Neural crest cell (in vitro differentiated cells): Measurements from ENCODE around the gene BICDL1. TPM values are rescaled to one million over a fixed set of nuclear protein-coding genes. Genes with fewer than 3 reads are reported as not detected.

Source experiments
- DNase-seq: peaks from one replicate; pipeline ENCODE4 v3.0.0; 2021; ENCODE audit warnings: low read depth, mixed read lengths, low spot score
- H3K27ac Mint-ChIP-seq: one replicate; pipeline ENCODE4 v1.8.0; 2021; ENCODE audit warnings: mild to moderate bottlenecking, mixed read lengths; ENCODE audit not compliant: unreplicated experiment
- H3K27me3 Mint-ChIP-seq: 2 replicates; pipeline ENCODE4 v1.8.0; 2021; ENCODE audit warnings: low read depth, mild to moderate bottlenecking, mixed read lengths
- H3K36me3 Mint-ChIP-seq: 2 replicates; pipeline ENCODE4 v1.8.0; 2021; ENCODE audit warnings: low read depth, mild to moderate bottlenecking, mixed read lengths
- H3K4me1 Mint-ChIP-seq: 2 replicates; pipeline ENCODE4 v1.8.0; 2021; ENCODE audit warnings: mixed read lengths
- H3K4me3 Mint-ChIP-seq: one replicate; pipeline ENCODE4 v1.8.0; 2021; ENCODE audit warnings: mild to moderate bottlenecking, mixed read lengths
- H3K9me3 Mint-ChIP-seq: 2 replicates; pipeline ENCODE4 v1.8.0; 2021; ENCODE audit warnings: mixed read lengths
- CTCF ChIP-seq: fragments of 200-600 bp; sonication (generic); conservative IDR thresholded peaks from 2 replicates; pipeline ENCODE4 v1.5.0; 2021; ENCODE audit warnings: antibody characterized with exemption, mild to moderate bottlenecking
- total RNA-seq: library from RNA; stranded (reverse); gene quantifications from 2 replicates; pipeline ENCODE4 v1.2.1, GENCODE V29; 2021

BICDL1 gene
- total RNA-seq, 1 donor from 2014 or later = 6.3 TPM

- Mint-ChIP-seq H3K27me3 (no peaks in the 10 kb centered on the region), H3K9me3 (no peaks in the 10 kb centered on the region), H3K27ac (peak overlapping the region; percentile 68), H3K36me3 (no peaks in the 10 kb centered on the region), H3K4me1 (peaks cover 30% of the 10 kb centered on the region), H3K4me3 (no peak overlapping the region)
- no peak for TF ChIP-seq CTCF
- DNase-seq = no peak
Measured at GRCh38 chr12:120060717-120061116, 71.7 kb downstream of the BICDL1 start.

GRCh38 chr12:120061575-120062214 lies 72.7 kb downstream of the BICDL1 start:
- Mint-ChIP-seq H3K27ac (no peak overlapping the region), H3K27me3 (no peaks in the 10 kb centered on the region), H3K36me3 (no peaks in the 10 kb centered on the region), H3K4me1 (peaks cover 30% of the 10 kb centered on the region), H3K4me3 (no peak overlapping the region), H3K9me3 (no peaks in the 10 kb centered on the region)
- no peak for DNase-seq
- no peak for TF ChIP-seq CTCF

- no peaks in the 10 kb centered on the region for H3K9me3 Mint-ChIP-seq
- no peak overlapping the region for H3K27ac Mint-ChIP-seq
- H3K4me3 Mint-ChIP-seq = no peak overlapping the region
- H3K4me1 Mint-ChIP-seq = peaks cover 30% of the 10 kb centered on the region
- H3K27me3 Mint-ChIP-seq = no peaks in the 10 kb centered on the region
- H3K36me3 Mint-ChIP-seq = no peaks in the 10 kb centered on the region
- DNase-seq = no peak
- no peak for TF ChIP-seq CTCF
Measured at GRCh38 chr12:120062976-120063579, 74.0 kb downstream of the BICDL1 start.

GRCh38 chr12:120064054-120064940 lies 75.3 kb downstream of the BICDL1 start:
- no peak for TF ChIP-seq CTCF
- Mint-ChIP-seq H3K4me3 (no peak overlapping the region), H3K4me1 (peaks cover 30% of the 10 kb centered on the region), H3K27me3 (no peaks in the 10 kb centered on the region), H3K36me3 (no peaks in the 10 kb centered on the region), H3K9me3 (no peaks in the 10 kb centered on the region), H3K27ac (no peak overlapping the region)
- DNase-seq = no peak

- Mint-ChIP-seq H3K27ac (no peak overlapping the region), H3K9me3 (no peaks in the 10 kb centered on the region), H3K36me3 (no peaks in the 10 kb centered on the region), H3K27me3 (no peaks in the 10 kb centered on the region), H3K4me3 (no peak overlapping the region), H3K4me1 (peaks cover 30% of the 10 kb centered on the region)
- TF ChIP-seq CTCF = no peak
- no peak for DNase-seq
Measured at GRCh38 chr12:120065472-120065871, 76.4 kb downstream of the BICDL1 start.
